NK-92 treated with Interleukin-12 subunit alpha and Interleukin-12 subunit beta, amount 100 ng/mL, for 24 hours (cell line): Measurements from ENCODE around the gene VARS1.
"Not testable (repeated sequence)": the region's sequence is repeated elsewhere in the genome, so short reads cannot be mapped to it uniquely, and the experiment has no call there.

Experiments
- DNase-seq: peaks from one replicate; lab custom pipeline; 2025; lab: John Stamatoyannopoulos, UW

VARS1 gene

DNA sequence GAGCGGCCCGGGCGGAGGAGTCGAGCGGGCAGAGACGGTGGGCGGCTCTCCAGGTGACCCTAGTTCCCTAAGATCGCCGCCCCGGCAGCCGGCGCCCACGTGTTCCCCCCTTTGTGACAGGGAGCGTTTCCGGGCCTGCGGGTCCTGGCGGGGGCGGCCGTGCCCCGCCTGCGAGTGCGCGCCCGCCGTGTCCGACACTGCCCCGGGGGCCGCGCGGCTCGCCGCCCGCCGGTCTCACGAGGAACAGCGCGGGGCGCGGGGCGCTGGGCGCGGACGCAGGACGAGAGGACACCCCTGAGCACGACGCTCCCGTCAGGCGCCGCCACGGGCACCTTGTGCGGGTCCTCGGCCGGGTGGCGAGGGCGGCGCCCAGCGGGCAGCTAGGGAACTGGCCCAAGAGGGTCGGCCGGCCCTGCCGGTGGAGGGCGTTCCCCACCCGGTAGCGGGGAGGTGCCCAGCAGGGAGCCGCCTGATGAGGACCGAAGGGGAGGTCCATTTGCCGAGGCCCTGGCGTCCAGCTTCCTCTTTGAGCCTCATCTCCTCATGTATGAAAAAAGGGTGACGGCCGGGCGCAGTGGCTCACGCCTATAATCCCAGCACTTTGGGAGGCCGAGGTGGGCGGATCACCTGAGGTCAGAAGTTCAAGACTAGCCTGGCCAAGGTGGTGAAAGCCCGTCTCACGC lies at the start of gene VARS1:
VARS1 (minus strand) TSS at position 137 of the 683 bp plus-strand sequence. CDS start 535 bp downstream, outside the sequence.
- DNase-seq = peak; percentile 79

DNA sequence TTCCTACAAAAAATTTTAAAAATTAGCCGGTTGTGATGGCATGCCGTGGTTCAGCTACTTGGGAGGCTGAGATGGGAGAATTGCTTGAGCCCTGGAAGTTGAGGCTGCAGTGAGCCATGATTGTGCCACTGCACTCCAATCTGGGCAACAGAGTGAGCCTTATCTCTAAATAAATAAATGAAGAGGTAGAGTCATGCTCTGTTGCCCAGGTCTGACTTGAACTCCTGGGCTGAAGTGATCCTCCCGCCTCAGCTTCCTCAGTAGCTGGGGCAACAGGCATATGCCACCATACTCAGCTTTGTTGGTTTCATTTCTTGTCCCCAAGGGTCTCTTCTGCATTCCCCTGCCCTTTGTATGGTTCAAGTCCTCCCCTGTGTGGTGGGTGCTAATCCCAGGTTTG lies 49.0 kb upstream of the VARS1 start:
- DNase-seq = no peak

DNA sequence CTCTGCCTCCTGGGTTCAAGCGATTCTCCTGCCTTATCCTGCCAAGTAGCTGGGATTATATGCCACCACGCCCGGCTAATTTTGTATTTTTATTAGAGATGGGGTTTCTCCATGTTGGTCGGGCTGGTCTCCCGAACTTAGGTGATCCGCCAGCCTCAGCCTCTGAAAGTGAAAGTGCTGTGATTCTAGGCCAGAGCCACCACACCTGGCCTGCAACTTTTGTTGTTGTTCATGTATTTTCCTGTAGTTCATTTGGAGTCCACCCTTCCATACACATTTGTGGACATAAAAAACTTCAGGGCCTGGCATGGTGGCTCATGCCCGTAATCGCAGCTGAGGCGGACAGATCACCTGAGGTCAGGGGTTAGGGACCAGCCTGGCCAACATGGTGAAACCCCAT lies 46.5 kb upstream of the VARS1 start:
- no peak for DNase-seq

DNA sequence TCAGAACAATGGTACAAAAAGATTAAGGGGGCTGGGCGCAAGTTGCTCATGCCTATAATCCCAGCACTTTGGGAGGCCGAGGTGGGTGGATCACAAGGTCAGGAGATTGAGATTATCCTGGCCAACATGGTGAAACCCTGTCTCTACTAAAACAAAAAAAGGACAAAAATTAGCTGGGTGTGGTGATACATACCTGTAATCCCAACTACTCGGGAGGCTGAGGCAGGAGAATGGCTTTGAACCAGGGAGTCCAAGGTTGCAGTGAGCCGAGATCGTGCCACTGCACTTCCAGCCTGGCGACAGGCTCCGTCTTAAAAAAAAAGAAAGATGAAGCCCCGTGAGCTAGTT lies 44.2 kb upstream of the VARS1 start:
- DNase-seq = not testable (repeated sequence)

DNA sequence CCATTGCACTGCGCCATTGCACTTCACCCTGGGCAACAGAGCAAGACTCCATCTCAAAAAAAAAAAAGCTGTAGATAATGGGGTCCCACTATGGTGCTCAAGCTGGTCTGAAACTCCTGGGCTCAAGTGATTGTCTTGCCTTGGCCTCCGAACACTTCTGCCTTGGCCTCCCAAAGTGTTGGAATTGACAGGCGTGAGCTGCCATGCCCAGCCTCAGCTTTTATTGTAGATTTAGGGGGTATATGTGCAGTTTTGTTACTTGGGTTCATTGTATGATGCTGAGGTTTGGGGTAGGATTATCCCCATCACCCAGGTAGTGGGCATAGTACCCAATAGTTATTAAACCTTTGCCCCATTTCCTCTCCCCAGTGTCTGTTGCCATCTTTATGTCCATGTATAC lies 43.4 kb upstream of the VARS1 start:
- DNase-seq = no peak

DNA sequence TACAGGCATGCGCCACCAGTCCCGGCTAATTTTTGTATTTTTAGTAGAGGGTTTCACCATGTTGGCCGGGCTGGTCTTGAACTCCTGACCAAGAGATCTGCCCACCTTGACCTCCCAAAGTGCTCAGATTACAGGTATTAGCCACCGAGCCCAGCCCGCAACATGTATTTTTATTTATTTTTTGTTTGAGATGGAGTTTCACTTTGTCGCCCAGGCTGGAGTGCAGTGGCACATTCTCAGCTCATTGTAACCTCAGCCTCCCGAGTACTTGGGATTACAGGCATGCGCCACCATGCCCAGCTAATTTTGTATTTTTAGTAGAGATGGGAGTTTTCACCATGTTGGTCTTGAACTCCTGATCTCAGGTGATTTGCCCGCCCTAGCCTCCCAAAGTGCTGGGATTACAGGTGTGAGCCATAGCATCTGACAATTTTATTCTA lies 42.6 kb upstream of the VARS1 start:
- DNase-seq = not testable (repeated sequence)

DNA sequence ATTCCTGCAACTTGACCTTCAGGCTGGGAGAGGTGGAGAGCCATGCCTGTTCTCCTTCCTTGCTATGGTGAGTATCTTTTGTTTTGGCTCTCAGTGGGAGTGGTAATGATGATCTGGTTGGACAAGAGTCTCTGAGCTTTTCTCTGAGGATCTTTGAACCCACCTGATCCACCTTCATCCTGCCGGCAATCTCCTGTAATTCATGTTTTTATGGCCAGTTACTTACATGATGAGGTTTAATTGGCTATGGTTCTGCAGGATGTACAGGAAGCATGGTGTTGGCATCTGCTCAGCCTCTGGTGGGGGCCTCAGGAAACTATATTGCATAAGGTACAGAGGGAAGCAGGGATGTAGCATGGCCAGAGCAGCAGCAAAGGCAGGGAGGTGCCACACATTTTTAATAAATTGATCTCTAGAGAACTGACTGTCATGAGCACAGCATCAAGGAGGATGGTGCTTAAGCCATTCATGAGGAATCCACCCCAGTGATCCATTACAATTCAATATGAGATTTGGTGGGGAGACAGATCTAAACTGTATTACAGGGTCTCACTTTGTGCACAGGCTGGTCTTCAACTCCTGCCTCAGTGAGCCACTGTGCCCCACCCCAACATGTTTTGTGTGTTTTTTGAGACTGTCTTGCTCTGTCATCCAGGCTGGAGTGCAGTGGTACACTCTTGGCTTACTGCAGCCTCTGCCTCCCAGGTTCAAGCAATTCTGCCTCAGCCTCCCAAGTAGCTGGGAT lies 42.0 kb upstream of the VARS1 start:
- DNase-seq = no peak

DNA sequence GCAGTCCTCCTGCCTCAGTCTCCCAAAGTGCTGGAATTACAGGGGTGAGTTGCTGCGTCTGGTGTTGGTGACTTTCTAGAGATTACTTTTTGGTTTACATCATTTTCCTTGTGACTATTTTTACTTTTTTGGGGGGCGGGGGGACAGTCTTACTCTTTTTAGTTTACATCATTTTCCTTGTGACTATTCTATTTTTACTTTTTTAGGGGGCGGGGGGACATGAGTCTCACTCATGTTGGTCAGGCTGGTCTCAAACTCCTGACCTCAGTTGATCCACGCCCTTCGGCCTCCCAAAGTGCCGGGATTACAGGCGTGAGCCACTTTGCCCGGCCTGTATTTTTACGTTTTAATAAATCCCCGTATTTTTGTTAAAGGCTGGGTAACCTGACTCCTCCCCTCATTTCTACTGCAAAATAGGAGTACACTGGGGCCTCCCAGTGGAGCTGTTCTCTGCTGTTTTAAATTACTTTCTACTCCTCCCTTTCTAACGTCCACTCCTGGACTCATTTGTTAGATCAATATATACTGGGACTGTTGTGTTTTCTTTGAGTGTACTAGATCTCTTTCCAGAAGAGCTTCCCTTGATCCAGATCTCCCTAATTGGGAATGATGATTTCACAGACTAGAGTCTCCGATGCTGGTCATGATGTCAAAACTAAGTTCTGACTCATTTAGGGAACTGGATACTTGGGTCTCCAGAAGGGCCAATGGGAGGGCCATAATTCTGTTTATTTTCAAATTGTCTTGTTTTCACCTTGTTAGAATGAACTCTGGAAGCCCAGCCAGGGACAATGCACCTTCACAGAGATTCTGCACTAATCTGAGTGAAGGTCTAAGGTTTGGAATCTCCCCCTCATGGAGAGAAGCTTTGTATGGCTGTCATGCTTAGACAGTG lies 41.2 kb upstream of the VARS1 start:
- no peak for DNase-seq

DNA sequence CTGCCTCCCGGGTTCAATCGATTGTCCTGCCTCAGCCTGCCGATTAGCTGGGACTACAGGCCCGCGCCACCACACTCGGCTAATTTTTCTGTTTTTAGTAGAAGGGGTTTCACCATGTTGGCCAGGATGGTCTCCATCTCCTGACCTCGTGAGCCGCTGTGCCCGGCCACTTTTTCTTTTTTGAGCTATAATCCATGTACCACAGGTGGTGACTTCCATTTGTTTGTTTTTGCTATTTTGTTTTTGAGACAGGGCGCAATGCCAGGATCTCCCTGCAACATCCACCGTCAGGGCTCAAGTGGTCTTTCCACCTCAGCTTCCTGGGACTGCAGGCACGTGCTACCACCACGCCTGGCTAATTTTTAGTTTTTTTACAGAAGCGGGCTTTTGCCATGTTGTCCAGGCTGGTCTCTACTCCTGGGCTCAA lies 40.5 kb upstream of the VARS1 start:
- DNase-seq = no peak

DNA sequence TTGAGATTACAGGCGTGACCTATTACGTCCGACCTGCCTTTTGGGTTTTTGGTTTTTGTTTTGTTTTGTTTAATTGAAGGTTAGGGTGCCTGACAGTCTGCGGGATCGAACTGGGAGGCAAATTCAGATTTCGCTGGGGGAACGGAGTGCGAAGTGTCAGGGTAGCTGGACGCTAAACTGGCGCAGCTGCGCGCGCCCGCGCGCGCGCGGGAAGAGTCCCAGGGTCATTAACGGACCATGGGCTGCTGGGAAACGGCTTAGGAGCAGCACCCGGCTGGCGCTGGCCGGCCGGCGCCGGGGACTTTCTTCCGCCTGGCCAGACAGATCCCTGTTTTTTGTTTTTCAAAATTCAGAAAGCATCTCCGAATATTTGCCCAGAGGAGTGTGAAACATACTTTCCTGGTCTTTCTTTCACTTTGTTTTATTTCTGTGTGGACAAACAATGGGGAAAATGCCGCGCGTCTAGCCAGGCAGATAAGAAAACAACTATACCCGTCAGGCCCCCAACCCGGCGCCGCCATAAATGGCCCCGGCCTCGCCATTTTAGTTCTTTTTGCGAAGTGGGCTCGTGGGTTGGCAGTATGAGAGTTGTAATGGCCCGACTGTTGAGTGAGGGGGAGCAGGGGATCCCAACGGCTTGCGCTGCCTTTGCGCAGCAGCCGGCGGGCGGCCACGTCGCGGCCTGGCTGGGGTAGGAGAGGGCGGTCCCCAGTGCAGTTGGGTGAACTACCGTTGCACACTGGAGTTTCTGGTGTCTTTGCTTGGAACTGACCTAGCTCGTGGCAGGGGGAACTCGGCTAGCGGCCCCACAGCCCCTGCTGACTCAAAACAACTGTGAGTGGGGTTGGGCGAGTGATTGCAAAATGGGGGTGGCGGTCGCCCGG lies 39.1 kb upstream of the VARS1 start:
- DNase-seq = peak; percentile 74

DNA sequence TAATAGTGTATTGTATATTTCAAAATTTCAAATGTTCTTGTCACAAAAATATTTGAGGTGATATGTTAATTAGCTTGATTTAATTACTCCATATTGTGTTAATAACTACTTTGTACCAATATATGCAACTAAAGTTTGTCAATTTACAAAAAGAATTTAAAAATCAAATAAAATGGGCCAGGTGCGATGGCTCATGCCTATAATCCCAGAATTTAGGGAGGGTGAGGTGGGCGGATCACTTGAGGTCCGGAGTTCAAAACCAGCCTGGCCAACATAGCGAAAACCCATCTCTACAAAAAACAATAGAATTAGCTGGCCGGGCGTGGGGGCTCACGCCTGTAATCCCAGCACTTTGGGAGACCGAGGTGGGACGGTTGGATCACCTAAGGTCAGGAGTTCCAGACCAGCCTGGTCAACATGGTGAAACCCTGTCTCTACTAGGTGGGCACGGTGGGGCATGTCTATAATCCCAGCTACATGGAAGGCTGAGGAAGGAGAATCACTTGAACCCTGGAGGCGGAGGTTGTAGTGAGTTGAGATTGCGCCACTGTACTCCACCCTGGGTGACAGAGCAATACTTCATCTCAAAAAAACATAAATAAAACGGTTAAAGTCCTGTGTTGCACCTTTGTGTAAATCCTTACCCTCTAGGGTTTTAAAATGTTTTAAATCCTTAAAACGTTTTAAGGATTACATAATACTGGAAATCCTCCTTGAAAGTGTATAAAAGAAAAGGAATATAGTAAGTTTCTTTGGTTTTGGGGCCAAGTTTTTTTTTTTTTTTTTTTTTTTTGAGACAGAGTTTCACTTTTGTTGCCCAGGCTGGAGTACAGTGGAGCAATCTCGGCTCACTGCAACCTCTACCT lies 36.0 kb upstream of the VARS1 start:
- DNase-seq = no peak

DNA sequence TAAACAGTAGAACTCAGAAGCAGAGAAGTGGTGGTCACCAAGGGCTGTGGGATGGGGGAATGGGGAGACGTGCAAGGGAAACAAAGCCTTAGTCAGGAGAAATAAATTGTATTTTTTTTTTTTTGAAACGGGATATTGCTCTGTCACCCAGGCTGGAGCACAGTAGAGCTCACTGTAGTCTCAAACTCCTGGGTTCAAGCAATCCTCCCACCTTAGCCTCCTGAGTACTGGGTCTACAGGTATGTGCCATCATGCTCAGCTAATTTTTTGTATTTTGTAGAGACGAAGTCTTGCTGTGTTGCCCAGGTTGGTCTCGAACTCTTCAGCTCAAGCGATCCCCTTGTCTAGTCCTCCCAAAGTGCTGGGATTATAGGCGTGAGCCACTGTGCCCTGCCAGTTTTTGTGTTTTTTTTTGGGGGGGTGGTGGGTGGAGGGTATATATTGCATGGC lies 35.4 kb upstream of the VARS1 start:
- no peak for DNase-seq

DNA sequence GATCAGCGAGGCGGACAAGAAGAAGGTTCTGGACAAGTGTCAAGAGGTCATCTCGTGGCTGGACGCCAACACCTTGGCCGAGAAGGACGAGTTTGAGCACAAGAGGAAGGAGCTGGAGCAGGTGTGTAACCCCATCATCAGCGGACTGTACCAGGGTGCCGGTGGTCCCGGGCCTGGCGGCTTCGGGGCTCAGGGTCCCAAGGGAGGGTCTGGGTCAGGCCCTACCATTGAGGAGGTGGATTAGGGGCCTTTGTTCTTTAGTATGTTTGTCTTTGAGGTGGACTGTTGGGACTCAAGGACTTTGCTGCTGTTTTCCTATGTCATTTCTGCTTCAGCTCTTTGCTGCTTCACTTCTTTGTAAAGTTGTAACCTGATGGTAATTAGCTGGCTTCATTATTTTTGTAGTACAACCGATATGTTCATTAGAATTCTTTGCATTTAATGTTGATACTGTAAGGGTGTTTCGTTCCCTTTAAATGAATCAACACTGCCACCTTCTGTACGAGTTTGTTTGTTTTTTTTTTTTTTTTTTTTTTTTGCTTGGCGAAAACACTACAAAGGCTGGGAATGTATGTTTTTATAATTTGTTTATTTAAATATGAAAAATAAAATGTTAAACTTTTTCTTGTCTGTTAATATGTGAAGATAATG lies 34.2 kb upstream of the VARS1 start:
- DNase-seq = no peak

DNA sequence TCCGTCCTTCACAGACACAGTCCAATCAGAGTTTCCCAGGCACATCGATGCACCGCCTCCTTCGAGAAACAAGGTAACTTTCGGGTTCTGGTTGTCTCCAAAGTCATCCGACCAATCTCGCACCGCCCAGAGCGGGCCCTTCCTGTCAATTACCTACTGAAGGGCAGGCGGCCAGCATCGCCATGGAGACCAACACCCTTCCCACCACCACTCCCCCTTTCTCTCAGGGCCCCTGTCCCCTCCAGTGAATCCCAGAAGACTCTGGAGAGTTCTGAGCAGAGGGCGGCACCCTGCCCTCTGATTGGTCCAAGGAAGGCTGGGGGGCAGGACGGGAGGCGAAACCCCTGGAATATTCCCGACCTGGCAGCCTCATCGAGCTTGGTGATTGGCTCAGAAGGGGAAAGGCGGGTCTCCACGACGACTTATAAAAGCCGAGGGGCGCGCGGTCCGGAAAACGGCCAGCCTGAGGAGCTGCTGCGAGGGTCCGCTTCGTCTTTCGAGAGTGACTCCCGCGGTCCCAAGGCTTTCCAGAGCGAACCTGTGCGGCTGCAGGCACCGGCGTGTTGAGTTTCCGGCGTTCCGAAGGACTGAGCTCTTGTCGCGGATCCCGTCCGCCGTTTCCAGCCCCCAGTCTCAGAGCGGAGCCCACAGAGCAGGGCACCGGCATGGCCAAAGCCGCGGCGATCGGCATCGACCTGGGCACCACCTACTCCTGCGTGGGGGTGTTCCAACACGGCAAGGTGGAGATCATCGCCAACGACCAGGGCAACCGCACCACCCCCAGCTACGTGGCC lies 31.9 kb upstream of the VARS1 start, which contains the start of gene HSPA1B:
HSPA1B (plus strand) TSS at position 453 of the 794 bp plus-strand sequence; CDS start at position 666, 213 bp downstream.
- peak; percentile 63 for DNase-seq

DNA sequence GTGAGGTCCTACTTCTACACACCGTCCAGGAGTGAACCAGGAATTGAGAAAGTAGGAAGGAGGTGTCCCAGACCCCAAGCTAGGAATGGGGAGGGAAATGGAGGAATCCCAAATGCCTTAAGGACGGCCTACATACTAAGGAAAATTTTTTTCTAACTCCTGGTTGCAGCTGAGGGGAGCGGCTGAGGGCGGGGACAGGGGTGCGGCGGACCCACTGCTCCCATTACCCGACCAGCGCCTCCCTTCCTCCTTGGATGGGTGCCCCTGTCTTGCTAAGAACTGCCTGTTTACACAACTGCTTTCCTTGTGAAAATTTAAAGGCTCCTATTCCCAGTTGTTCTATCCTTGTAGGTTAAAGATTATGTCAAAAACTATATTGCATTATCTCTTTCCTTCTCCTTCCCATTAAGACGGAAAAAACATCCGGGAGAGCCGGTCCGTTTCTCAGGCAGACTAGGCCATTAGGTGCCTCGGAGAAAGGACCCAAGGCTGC lies 31.3 kb upstream of the VARS1 start:
- DNase-seq = no peak

DNA sequence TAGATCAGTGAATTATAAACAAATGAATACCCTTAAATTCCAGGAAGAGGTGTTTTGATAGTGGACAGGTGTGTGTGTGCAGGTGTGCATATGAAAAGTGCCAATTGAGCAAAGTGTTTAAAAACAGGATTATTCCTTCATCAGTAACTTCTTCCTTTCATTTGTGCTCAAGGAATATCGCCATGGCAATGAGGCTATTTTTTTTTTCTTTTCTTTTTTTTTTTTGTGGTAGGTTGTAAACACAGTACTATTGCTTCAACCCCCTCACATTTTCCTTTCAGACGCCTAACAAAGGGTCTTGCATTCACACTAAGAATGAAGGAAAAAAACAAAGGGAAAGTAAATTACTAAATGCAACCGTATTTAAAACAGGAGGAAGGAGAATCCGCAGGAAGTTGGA lies 30.0 kb upstream of the VARS1 start:
- DNase-seq = no peak

DNA sequence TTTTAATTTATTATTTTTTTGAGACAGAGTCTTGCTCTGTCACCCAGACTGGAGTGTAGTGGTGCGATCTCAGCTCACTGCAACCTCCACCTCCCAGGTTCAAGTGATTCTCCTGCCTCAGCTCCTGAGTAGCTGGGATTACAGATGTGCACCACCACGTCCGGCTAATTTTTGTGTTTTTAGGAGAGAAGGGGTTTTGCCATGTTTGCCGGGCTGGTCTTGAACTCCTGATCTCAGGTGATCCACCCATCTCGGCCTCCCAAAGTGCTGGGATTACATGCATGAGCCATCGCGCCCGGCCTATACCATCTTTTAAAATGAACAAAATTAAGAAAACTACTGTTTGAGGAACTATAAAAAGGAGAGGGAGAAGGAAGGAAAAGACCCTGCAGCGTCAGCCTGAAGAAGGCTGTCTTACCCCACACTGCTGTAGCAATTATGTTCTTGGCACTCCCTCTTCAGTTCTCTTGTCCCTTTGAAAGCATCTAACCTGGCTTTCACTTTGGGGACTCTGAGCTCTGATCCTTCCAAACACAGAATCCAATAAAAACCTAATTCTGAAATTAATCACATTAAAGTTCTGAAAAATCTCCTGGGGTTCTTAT lies 28.1 kb upstream of the VARS1 start:
- DNase-seq = not testable (repeated sequence)
